ENCODE results near the gene NEIL3. TPM values are rescaled to one million over a fixed set of nuclear protein-coding genes. Genes with fewer than 3 reads are reported as not detected.

Gene NEIL3
- total and polyA plus RNA-seq, 2 donors (not counting 1 experiment from before 2014, with no cell fraction given): 4.5 to 5.2 TPM

DNA sequence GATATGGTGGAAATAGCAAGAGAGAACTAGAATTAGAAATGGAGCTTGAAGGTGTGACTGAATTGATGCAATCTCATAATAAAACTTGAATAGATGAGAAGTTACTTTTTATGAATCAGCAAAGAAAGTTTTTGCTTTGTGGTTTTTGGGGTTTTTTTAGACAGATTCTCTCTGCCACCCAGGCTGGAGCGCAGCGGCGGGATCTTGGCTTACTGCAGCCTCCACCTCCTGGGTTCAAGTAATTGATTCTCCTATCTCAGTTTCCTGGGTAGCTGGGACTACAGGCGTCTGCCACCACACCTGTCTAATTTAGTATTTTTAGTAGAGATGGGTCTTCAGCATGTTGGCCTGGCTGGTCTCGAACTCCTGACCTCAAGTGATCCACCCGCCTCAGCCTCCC, 23.7 kb upstream of the NEIL3 start:
- Histone ChIP-seq H3K4me1 (ENCODE audit: control insufficient read depth, extremely low read depth, insufficient read depth, low read length) (no peaks in the 10 kb centered on the region), H3K4me3 (replicated peaks in 1 of 4; ENCODE audit: control extremely low read depth in 1 of 4, insufficient read depth in 1 of 4, low read depth in 3 of 4, low read length in 4 of 4) (no peak overlapping the region)
- no peak for TF ChIP-seq EZH2 (IDR thresholded peaks at IDR 0.05; ENCODE audit: low read length, missing control alignments)
- TF ChIP-seq, protein P1, sequence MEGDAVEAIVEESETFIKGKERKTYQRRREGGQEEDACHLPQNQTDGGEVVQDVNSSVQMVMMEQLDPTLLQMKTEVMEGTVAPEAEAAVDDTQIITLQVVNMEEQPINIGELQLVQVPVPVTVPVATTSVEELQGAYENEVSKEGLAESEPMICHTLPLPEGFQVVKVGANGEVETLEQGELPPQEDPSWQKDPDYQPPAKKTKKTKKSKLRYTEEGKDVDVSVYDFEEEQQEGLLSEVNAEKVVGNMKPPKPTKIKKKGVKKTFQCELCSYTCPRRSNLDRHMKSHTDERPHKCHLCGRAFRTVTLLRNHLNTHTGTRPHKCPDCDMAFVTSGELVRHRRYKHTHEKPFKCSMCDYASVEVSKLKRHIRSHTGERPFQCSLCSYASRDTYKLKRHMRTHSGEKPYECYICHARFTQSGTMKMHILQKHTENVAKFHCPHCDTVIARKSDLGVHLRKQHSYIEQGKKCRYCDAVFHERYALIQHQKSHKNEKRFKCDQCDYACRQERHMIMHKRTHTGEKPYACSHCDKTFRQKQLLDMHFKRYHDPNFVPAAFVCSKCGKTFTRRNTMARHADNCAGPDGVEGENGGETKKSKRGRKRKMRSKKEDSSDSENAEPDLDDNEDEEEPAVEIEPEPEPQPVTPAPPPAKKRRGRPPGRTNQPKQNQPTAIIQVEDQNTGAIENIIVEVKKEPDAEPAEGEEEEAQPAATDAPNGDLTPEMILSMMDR (conservative IDR thresholded peaks at IDR 0.05 in 1 of 2, IDR thresholded peaks at IDR 0.05 in 1 of 2; ENCODE audit: low read depth in 1 of 2, low read length in 2 of 2): no peak

DNA sequence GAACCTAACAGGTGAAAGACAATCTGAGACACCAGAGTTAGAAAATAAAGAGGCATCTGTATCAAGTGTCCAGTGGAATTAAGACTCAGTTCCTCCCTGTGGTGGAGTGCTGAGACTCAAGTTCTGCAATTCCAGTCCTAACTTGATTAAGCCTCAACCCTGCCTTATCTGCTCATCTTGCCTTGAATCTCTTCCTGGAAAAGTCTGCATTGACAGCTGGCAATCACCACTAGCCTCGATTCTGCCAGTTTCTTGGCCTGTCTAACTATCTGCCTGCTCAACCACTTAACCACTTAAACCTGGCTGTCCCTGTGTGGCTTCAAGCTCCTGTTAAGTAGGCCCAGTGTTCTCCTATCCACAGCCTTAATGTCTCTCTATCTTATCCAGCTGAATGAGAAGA, 22.4 kb upstream of the NEIL3 start:
- H3K4me1 ChIP-seq (ENCODE audit: control insufficient read depth, extremely low read depth, insufficient read depth, low read length): no peaks in the 10 kb centered on the region
- no peak overlapping the region for H3K4me3 ChIP-seq (replicated peaks in 1 of 4; ENCODE audit: control extremely low read depth in 1 of 4, insufficient read depth in 1 of 4, low read depth in 3 of 4, low read length in 4 of 4)
- H4K20me1 ChIP-seq (ENCODE audit: control insufficient read depth, extremely low read depth, insufficient read depth, low read length): no peaks in the 10 kb centered on the region
- H3K4me2 ChIP-seq (ENCODE audit: extremely low read depth, insufficient read depth, low read length): no peak overlapping the region
- no peaks in the 10 kb centered on the region for H3K79me2 ChIP-seq (ENCODE audit: control insufficient read depth, insufficient read depth, low read length)
- no peaks in the 10 kb centered on the region for H3K27me3 ChIP-seq (ENCODE audit: control insufficient read depth, insufficient read depth, low read length)
- H3K36me3 ChIP-seq (ENCODE audit: control insufficient read depth, insufficient read depth, low read length): no peaks in the 10 kb centered on the region
- no peak overlapping the region for H2AFZ ChIP-seq (ENCODE audit: low read length)
- TF ChIP-seq EZH2 (IDR thresholded peaks at IDR 0.05; ENCODE audit: low read length, missing control alignments): no peak
- TF ChIP-seq, protein P1 (conservative IDR thresholded peaks at IDR 0.05 in 1 of 2, IDR thresholded peaks at IDR 0.05 in 1 of 2; ENCODE audit: low read depth in 1 of 2, low read length in 2 of 2): no peak
- no peak for DNase-seq (ENCODE audit: low read depth in 2 of 2)
- H3K27ac ChIP-seq (ENCODE audit: insufficient read depth, low read length): no peak overlapping the region
- no peaks in the 10 kb centered on the region for H3K9me3 ChIP-seq (ENCODE audit: control insufficient read depth, insufficient read depth, low read depth, low read length)
- H3K9ac ChIP-seq (ENCODE audit: insufficient read depth, low read length): no peak overlapping the region

More for the DNA sequence above, 23.7 kb upstream of the NEIL3 start:
- Histone ChIP-seq H3K36me3 (ENCODE audit: control insufficient read depth, insufficient read depth, low read length) (no peaks in the 10 kb centered on the region), H3K9ac (ENCODE audit: insufficient read depth, low read length) (no peak overlapping the region), H3K27ac (ENCODE audit: insufficient read depth, low read length) (no peak overlapping the region), H3K4me2 (ENCODE audit: extremely low read depth, insufficient read depth, low read length) (no peak overlapping the region), H3K79me2 (ENCODE audit: control insufficient read depth, insufficient read depth, low read length) (no peaks in the 10 kb centered on the region), H4K20me1 (ENCODE audit: control insufficient read depth, extremely low read depth, insufficient read depth, low read length) (no peaks in the 10 kb centered on the region), H2AFZ (ENCODE audit: low read length) (no peak overlapping the region), H3K27me3 (ENCODE audit: control insufficient read depth, insufficient read depth, low read length) (no peaks in the 10 kb centered on the region), H3K9me3 (ENCODE audit: control insufficient read depth, insufficient read depth, low read depth, low read length) (no peaks in the 10 kb centered on the region)
- DNase-seq (ENCODE audit: low read depth in 2 of 2): peak in 1 of 2 donors; percentile 27

DNA sequence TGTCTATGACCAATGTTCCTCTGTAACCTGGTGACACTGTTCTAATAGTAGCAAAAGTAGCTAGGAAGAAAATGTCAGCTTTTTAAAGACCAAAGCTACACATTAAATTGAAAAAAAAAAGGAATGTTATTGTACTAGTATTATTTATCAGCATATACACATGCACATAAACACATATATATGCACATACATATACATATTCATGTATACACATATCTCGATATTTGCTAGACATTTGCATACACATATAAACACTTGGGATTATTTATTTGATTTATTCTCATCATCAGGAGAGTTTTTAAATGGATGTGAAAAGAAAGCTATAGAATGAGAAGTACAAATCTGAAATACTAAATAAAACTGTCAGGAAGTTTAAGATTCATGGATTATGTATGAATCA, 21.3 kb upstream of the NEIL3 start:
- Histone ChIP-seq H3K27ac (ENCODE audit: insufficient read depth, low read length) (no peak overlapping the region), H3K79me2 (ENCODE audit: control insufficient read depth, insufficient read depth, low read length) (no peaks in the 10 kb centered on the region), H3K4me2 (ENCODE audit: extremely low read depth, insufficient read depth, low read length) (no peak overlapping the region), H2AFZ (ENCODE audit: low read length) (no peak overlapping the region), H3K4me1 (ENCODE audit: control insufficient read depth, extremely low read depth, insufficient read depth, low read length) (no peaks in the 10 kb centered on the region), H3K4me3 (replicated peaks in 1 of 4; ENCODE audit: control extremely low read depth in 1 of 4, insufficient read depth in 1 of 4, low read depth in 3 of 4, low read length in 4 of 4) (no peak overlapping the region), H3K9me3 (ENCODE audit: control insufficient read depth, insufficient read depth, low read depth, low read length) (no peaks in the 10 kb centered on the region), H3K36me3 (ENCODE audit: control insufficient read depth, insufficient read depth, low read length) (no peaks in the 10 kb centered on the region), H4K20me1 (ENCODE audit: control insufficient read depth, extremely low read depth, insufficient read depth, low read length) (no peaks in the 10 kb centered on the region), H3K27me3 (ENCODE audit: control insufficient read depth, insufficient read depth, low read length) (no peaks in the 10 kb centered on the region), H3K9ac (ENCODE audit: insufficient read depth, low read length) (no peak overlapping the region)
- TF ChIP-seq, protein P1 (conservative IDR thresholded peaks at IDR 0.05 in 1 of 2, IDR thresholded peaks at IDR 0.05 in 1 of 2; ENCODE audit: low read depth in 1 of 2, low read length in 2 of 2): no peak
- no peak for TF ChIP-seq EZH2 (IDR thresholded peaks at IDR 0.05; ENCODE audit: low read length, missing control alignments)
- DNase-seq (ENCODE audit: low read depth in 2 of 2): no peak
